ENCODE results near the gene CCDC159. TPM values are rescaled to one million over a fixed set of nuclear protein-coding genes. Genes with fewer than 3 reads are reported as not detected.
"Not testable (repeated sequence)": the region's sequence is repeated elsewhere in the genome, so short reads cannot be mapped to it uniquely, and the experiment has no call there.

Gene CCDC159
- total RNA-seq, 2 experiments from 2014 or later = 35.5 to 42.4 TPM

DNA sequence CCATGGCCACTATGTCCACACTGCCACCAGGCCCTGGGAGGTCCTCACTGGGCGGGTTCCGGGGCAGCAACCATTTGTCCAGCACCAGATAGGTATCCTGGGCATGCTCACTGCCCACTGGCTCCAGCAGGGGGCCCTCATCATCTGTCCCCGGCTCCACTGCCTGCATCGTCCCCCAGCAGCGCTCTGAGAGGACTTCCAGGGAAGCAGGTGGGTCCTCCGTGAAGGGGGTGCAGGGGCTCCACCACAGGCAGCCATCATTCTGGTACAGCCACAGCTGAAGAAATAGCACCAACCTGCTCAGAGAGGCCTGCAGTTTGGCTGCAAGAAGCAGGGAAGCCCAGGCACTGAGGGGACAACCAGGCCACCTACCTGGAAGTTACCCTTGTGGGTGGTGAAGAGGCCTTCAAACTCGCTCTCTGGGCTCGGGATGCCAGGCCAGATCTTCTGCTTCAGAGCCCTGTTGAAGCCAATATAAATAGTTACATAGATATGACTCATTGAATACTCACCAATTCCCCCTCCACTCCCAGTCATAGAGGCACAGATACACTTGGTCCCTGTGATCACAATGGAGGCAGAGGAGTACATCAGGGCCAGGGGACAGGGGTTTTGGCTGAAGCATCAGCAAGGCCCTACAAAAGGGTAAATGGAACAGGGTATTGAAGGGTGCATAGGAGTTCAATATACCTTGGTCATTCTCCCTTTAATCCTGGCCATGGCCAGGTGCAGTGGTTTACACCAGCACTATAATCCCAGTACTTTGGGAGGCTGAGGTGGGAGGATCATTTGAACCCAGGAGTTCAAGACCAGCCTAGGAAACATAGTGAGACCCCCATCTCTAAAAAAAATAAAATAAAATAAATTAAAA is 32.2 kb downstream of the CCDC159 start:
- ChIA-PET CTCF (interaction anchor here (1.3 kb wide), 1 partner anchor 56 kb away, joined by 7 read pairs; the partner anchor contains the start of gene ODAD3), POLR2A (no interaction called here)
- Histone ChIP-seq H3K27ac (ENCODE audit: low read depth in 1 of 2, low read length in 2 of 2) (no peak overlapping the region), H3K4me1 (ENCODE audit: insufficient read depth, low read length) (peaks cover 80% of the 10 kb centered on the region), H3K36me3 (ENCODE audit: insufficient read depth, low read length) (peaks cover 14% of the 10 kb centered on the region), H3K27me3 (ENCODE audit: control insufficient read depth in 1 of 2, insufficient read depth in 2 of 2, low read length in 2 of 2) (peaks cover 12 to 13% of the 10 kb centered on the region in 2 experiments), H3K4me3 (ENCODE audit: low read length) (no peak overlapping the region), H3K9me3 (ENCODE audit: control insufficient read depth in 1 of 2, insufficient read depth in 1 of 2, low read length in 2 of 2) (peaks cover 0 to 8% of the 10 kb centered on the region in 2 experiments)
- TF ChIP-seq, protein P1, sequence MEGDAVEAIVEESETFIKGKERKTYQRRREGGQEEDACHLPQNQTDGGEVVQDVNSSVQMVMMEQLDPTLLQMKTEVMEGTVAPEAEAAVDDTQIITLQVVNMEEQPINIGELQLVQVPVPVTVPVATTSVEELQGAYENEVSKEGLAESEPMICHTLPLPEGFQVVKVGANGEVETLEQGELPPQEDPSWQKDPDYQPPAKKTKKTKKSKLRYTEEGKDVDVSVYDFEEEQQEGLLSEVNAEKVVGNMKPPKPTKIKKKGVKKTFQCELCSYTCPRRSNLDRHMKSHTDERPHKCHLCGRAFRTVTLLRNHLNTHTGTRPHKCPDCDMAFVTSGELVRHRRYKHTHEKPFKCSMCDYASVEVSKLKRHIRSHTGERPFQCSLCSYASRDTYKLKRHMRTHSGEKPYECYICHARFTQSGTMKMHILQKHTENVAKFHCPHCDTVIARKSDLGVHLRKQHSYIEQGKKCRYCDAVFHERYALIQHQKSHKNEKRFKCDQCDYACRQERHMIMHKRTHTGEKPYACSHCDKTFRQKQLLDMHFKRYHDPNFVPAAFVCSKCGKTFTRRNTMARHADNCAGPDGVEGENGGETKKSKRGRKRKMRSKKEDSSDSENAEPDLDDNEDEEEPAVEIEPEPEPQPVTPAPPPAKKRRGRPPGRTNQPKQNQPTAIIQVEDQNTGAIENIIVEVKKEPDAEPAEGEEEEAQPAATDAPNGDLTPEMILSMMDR (IDR thresholded peaks at IDR 0.05) = no peak
- intact Hi-C loops (cut with DNase I, micrococcal nuclease) = loop anchor here (5.0 to 10.0 kb wide), 3 partner anchors 126 to 506 kb away; partner anchors contain the start of genes CARM1 (in 1 of the 2), TIMM29 (in 1 of the 2), YIPF2 (in 1 of the 2) and ZNF653 (in 1 of the 2)
- no peaks in the 10 kb centered on the region for H3K9me3 Mint-ChIP-seq
- H3K36me3 Mint-ChIP-seq (ENCODE audit: low read depth) = peaks cover 9% of the 10 kb centered on the region
- ATAC-seq (ENCODE audit: poor library complexity) (no peak), DNase-seq (peak in 3 of 14 experiments; percentile 22 to 46 (median 36))
- no peak overlapping the region for H3K4me3 Mint-ChIP-seq
- peaks cover 47% of the 10 kb centered on the region for H3K4me1 Mint-ChIP-seq (ENCODE audit: low read depth)
- peaks cover 18% of the 10 kb centered on the region for H3K27me3 Mint-ChIP-seq
- no peak overlapping the region for H3K27ac Mint-ChIP-seq

DNA sequence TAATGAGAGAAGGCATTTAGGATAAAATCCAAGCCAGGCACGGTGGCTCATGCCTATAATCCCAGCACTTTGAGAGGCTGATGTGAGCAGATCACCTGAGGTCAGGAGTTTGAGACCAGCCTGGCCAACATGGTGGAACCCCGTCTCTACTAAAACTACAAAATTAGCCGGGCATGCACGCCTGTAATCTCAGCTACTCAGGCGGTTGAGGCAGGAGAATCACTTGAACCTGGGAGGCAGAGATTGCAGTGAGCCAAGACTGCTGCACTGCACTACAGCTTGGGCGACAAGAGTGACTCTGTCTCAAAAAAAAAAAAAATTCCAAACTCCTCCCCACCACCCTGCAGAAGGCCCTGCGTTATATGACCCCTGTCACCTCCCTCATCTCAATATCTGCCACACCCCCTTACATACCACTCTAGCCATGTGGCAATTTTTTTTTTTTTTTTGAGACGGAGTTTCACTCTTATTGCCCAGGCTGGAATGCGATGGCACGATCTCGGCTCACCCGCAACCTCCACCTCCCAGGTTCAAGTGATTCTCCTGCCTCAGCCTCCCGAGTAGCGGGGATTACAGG is 33.0 kb downstream of the CCDC159 start:
- DNase-seq; H3K9me3 ChIP-seq (ENCODE audit: control insufficient read depth in 1 of 2, insufficient read depth in 1 of 2, low read length in 2 of 2); H3K9me3 Mint-ChIP-seq; H3K4me3 Mint-ChIP-seq; H3K27ac ChIP-seq (ENCODE audit: low read depth in 1 of 2, low read length in 2 of 2); H3K4me3 ChIP-seq (ENCODE audit: low read length); H3K36me3 Mint-ChIP-seq (ENCODE audit: low read depth); ATAC-seq (ENCODE audit: poor library complexity); H3K27ac Mint-ChIP-seq: not testable (repeated sequence)
- H3K27me3 Mint-ChIP-seq = peaks cover 20% of the 10 kb centered on the region
- ChIA-PET POLR2A (interaction anchor here (2.1 kb wide), 1 partner anchor 12 kb away, joined by 7 read pairs; no protein-coding TSS in a partner anchor), CTCF (interaction anchor here (2.6 kb wide), 1 partner anchor 57 kb away, joined by 38 read pairs; the partner anchor contains the start of genes ODAD3 and PRKCSH)
- Histone ChIP-seq H3K36me3 (ENCODE audit: insufficient read depth, low read length) (peaks cover 14% of the 10 kb centered on the region), H3K4me1 (ENCODE audit: insufficient read depth, low read length) (peaks cover 80% of the 10 kb centered on the region), H3K27me3 (ENCODE audit: control insufficient read depth in 1 of 2, insufficient read depth in 2 of 2, low read length in 2 of 2) (peaks cover 20 to 21% of the 10 kb centered on the region in 2 experiments)
- intact Hi-C loops (cut with DNase I, micrococcal nuclease) = loop anchor here (5.0 to 10.0 kb wide), 3 partner anchors 125 to 507 kb away; partner anchors contain the start of genes CARM1 (in 1 of the 2), TIMM29 (in 1 of the 2), YIPF2 (in 1 of the 2) and ZNF653 (in 1 of the 2)
- H3K4me1 Mint-ChIP-seq (ENCODE audit: low read depth) = peaks cover 47% of the 10 kb centered on the region

DNA sequence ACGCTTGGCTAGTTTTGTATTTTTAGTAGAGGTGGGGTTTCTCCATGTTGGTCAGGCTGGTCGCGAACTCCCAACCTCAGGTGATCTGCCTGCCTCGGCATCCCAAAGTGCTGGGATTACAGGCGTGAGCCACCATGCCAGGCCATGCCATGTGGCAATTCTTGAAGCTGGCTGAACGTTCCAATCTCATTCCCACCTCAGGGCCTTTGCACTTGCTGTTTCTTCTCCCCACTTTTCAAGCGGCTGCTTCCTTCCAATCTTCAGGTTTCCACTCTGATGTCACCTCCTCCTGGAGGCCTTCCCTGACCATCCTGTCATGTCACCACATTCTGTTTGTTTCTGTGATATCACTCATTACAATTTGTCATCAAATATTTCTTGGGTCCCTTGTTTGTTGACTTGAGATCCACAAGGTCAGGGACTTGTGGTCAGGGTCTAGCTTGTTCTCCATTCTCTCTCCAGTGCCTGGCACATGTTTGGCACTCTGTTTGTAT is 33.6 kb downstream of the CCDC159 start:
- peaks cover 80% of the 10 kb centered on the region for H3K4me1 ChIP-seq (ENCODE audit: insufficient read depth, low read length)
- peaks cover 21% of the 10 kb centered on the region in 2 experiments for H3K27me3 ChIP-seq (ENCODE audit: control insufficient read depth in 1 of 2, insufficient read depth in 2 of 2, low read length in 2 of 2)
- Mint-ChIP-seq H3K36me3 (ENCODE audit: low read depth) (peaks cover 9% of the 10 kb centered on the region), H3K27me3 (peaks cover 25% of the 10 kb centered on the region), H3K9me3 (no peaks in the 10 kb centered on the region), H3K4me3 (peak overlapping the region; percentile 93), H3K27ac (peak overlapping the region; percentile 92), H3K4me1 (ENCODE audit: low read depth) (peaks cover 47% of the 10 kb centered on the region)
- CTCF ChIA-PET = interaction anchor here (1.0 to 4.7 kb wide), 8 partner anchors 11 to 103 kb away, joined by 3 to 38 read pairs (median 18); partner anchors contain the start of genes CCDC159, ELAVL3, ODAD3 and PRKCSH
- H3K4me3 ChIP-seq (ENCODE audit: low read length) = peak overlapping the region; percentile 69
- H3K27ac ChIP-seq (ENCODE audit: low read depth in 1 of 2, low read length in 2 of 2) = peak overlapping the region; percentile 88 to 92
- TF ChIP-seq, protein P1 (IDR thresholded peaks at IDR 0.05) = no peak
- no peak for ATAC-seq (ENCODE audit: poor library complexity)
- intact Hi-C loops (cut with DNase I, micrococcal nuclease) = loop anchor here (2.0 to 10.0 kb wide), 9 partner anchors 33 to 508 kb away; partner anchors contain the start of genes ZNF653 (in 2 of the 2), CARM1 (in 1 of the 2), CCDC159 (in 1 of the 2) and ODAD3 (in 1 of the 2)
- POLR2A ChIA-PET = interaction anchor here (2.1 kb wide), 1 partner anchor 11 kb away, joined by 7 read pairs; no protein-coding TSS in a partner anchor
- peaks cover 0 to 8% of the 10 kb centered on the region in 2 experiments for H3K9me3 ChIP-seq (ENCODE audit: control insufficient read depth in 1 of 2, insufficient read depth in 1 of 2, low read length in 2 of 2)
- H3K36me3 ChIP-seq (ENCODE audit: insufficient read depth, low read length) = peaks cover 14% of the 10 kb centered on the region
- no peak for DNase-seq
